DLD1 (cell line): ENCODE data around the gene C14orf180.

Experiments used
- in situ Hi-C: cut with HindIII; loops from 2 replicates; pipeline ENCODE4 v1.10.0; 2017; ENCODE audit warnings: low sequenced_read_pairs

C14orf180 gene

GRCh38 chr14:104591031-104591430 lies 11.5 kb downstream of the C14orf180 start:
- in situ Hi-C loops = loop anchor here (5.0 to 10.0 kb wide), 3 partner anchors 36 to 556 kb away; no protein-coding TSS in a partner anchor

GRCh38 chr14:104591506-104592291 lies 12.1 kb downstream of the C14orf180 start:
- in situ Hi-C loops = loop anchor here (5.0 to 10.0 kb wide), 3 partner anchors 36 to 557 kb away; no protein-coding TSS in a partner anchor

GRCh38 chr14:104592292-104592672 lies 12.7 kb downstream of the C14orf180 start:
- in situ Hi-C loops = loop anchor here (5.0 to 10.0 kb wide), 3 partner anchors 35 to 557 kb away; no protein-coding TSS in a partner anchor

- in situ Hi-C loops = loop anchor here (5.0 to 10.0 kb wide), 3 partner anchors 35 to 558 kb away; no protein-coding TSS in a partner anchor
Observed at GRCh38 chr14:104592785-104593184, 13.2 kb downstream of the C14orf180 start.

GRCh38 chr14:104593241-104593701 lies 13.7 kb downstream of the C14orf180 start:
- in situ Hi-C loops = loop anchor here (5.0 to 10.0 kb wide), 3 partner anchors 34 to 558 kb away; no protein-coding TSS in a partner anchor

- in situ Hi-C loops = loop anchor here (5.0 to 10.0 kb wide), 3 partner anchors 34 to 559 kb away; no protein-coding TSS in a partner anchor
Observed at GRCh38 chr14:104593710-104594136, 14.2 kb downstream of the C14orf180 start.

GRCh38 chr14:104594310-104595046 lies 14.9 kb downstream of the C14orf180 start:
- in situ Hi-C loops = loop anchor here (5.0 to 10.0 kb wide), 3 partner anchors 33 to 560 kb away; no protein-coding TSS in a partner anchor

- in situ Hi-C loops = loop anchor here (10.0 kb wide), 2 partner anchors 70 to 560 kb away; no protein-coding TSS in a partner anchor
Observed at GRCh38 chr14:104595116-104595675, 15.6 kb downstream of the C14orf180 start.

- in situ Hi-C loops = loop anchor here (10.0 kb wide), 2 partner anchors 71 to 561 kb away; no protein-coding TSS in a partner anchor
Observed at GRCh38 chr14:104595911-104596450, 16.4 kb downstream of the C14orf180 start.

GRCh38 chr14:104596451-104596918 lies 16.9 kb downstream of the C14orf180 start:
- in situ Hi-C loops = loop anchor here (10.0 kb wide), 2 partner anchors 72 to 562 kb away; no protein-coding TSS in a partner anchor

- in situ Hi-C loops = loop anchor here (10.0 kb wide), 2 partner anchors 72 to 562 kb away; no protein-coding TSS in a partner anchor
Observed at GRCh38 chr14:104596927-104597351, 17.4 kb downstream of the C14orf180 start.

- in situ Hi-C loops = loop anchor here (10.0 kb wide), 2 partner anchors 73 to 563 kb away; no protein-coding TSS in a partner anchor
Observed at GRCh38 chr14:104597576-104597975, 18.0 kb downstream of the C14orf180 start.

- in situ Hi-C loops = loop anchor here (10.0 kb wide), 2 partner anchors 73 to 563 kb away; no protein-coding TSS in a partner anchor
Observed at GRCh38 chr14:104598039-104598909, 18.7 kb downstream of the C14orf180 start.

- in situ Hi-C loops = loop anchor here (10.0 kb wide), 2 partner anchors 74 to 564 kb away; no protein-coding TSS in a partner anchor
Observed at GRCh38 chr14:104598910-104599273, 19.3 kb downstream of the C14orf180 start.

- in situ Hi-C loops = loop anchor here (10.0 kb wide), 2 partner anchors 75 to 565 kb away; no protein-coding TSS in a partner anchor
Observed at GRCh38 chr14:104599446-104599845, 19.9 kb downstream of the C14orf180 start.

- in situ Hi-C loops = no loop called here
Observed at GRCh38 chr14:104600141-104600643, 20.6 kb downstream of the C14orf180 start.

GRCh38 chr14:104600805-104601204 lies 21.2 kb downstream of the C14orf180 start:
- in situ Hi-C loops = no loop called here

GRCh38 chr14:104601786-104602185 lies 22.2 kb downstream of the C14orf180 start:
- in situ Hi-C loops = no loop called here
